ENCODE data around the gene LSG1. TPM values are rescaled to one million over a fixed set of nuclear protein-coding genes. Genes with fewer than 3 reads are reported as not detected.

Gene LSG1
- total RNA-seq, 1 donor from 2014 or later, result 75.0 TPM

Other genes starting within 250 kb of the LSG1 start
- gene ATP13A3, start 185.2 kb downstream of the LSG1 start, total RNA-seq, result 189 and 198 TPM in 2 replicates
- 44.4 and 55.1 TPM in 2 replicates for gene TMEM44, start 38.8 kb downstream of the LSG1 start, total RNA-seq
- gene FAM43A, start 13.7 kb upstream of the LSG1 start, total RNA-seq, result 170 and 181 TPM in 2 replicates

All from pulmonary artery endothelial cell (primary cell).